Measurements from ENCODE around the gene ANKRD17.

The ANKRD17 gene

DNA sequence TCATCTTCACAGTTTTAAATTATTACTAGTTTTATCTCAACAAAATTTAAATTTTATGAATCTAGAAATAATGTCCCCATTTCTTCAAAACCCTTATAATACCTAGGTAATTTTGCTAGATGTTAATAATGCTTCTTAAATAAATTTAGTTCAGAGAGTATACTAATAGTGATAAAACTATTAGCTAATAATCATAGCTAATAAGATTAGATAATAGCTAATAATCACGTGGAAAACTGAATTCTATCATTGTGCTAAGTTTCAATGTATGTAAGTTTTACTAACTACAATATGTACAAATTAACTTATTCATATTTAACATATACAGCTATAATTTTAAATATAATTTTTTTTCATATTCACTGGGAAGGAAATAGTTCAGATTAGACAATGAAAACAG, 10.2 kb downstream of the ANKRD17 start:
- POLR2A ChIA-PET = no interaction called here
- Histone ChIP-seq H3K4me3 (ENCODE audit: low read depth, low read length) (no peak overlapping the region), H3K27ac (ENCODE audit: extremely low read depth, low read depth, low read length) (no peak overlapping the region), H3K36me3 (ENCODE audit: control insufficient read depth in 2 of 2, insufficient read depth in 1 of 2, low read length in 2 of 2) (peaks cover 3 to 35% of the 10 kb centered on the region in 2 experiments; a peak in 2 of 3 replicates), H3K9me3 (ENCODE audit: control insufficient read depth, insufficient read depth, low read depth, low read length) (no peaks in the 10 kb centered on the region), H3K4me1 (ENCODE audit: control insufficient read depth, insufficient read depth, low read length) (no peaks in the 10 kb centered on the region)
- CTCF ChIA-PET = interaction anchor here (2.1 kb wide), 1 partner anchor 9 kb away, joined by 8 read pairs; no protein-coding TSS in a partner anchor
- 0 out of 2 replicates have a peak, but pooled peaks have one; percentile 78 for TF ChIP-seq ZNF664 (tag by site-specific recombination; IDR thresholded peaks at IDR 0.05)
- TF ChIP-seq, protein P1, sequence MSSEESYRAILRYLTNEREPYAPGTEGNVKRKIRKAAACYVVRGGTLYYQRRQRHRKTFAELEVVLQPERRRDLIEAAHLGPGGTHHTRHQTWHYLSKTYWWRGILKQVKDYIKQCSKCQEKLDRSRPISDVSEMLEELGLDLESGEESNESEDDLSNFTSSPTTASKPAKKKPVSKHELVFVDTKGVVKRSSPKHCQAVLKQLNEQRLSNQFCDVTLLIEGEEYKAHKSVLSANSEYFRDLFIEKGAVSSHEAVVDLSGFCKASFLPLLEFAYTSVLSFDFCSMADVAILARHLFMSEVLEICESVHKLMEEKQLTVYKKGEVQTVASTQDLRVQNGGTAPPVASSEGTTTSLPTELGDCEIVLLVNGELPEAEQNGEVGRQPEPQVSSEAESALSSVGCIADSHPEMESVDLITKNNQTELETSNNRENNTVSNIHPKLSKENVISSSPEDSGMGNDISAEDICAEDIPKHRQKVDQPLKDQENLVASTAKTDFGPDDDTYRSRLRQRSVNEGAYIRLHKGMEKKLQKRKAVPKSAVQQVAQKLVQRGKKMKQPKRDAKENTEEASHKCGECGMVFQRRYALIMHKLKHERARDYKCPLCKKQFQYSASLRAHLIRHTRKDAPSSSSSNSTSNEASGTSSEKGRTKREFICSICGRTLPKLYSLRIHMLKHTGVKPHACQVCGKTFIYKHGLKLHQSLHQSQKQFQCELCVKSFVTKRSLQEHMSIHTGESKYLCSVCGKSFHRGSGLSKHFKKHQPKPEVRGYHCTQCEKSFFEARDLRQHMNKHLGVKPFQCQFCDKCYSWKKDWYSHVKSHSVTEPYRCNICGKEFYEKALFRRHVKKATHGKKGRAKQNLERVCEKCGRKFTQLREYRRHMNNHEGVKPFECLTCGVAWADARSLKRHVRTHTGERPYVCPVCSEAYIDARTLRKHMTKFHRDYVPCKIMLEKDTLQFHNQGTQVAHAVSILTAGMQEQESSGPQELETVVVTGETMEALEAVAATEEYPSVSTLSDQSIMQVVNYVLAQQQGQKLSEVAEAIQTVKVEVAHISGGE (tag by site-specific recombination; conservative IDR thresholded peaks at IDR 0.05; ENCODE audit: low read depth) = no peak

DNA sequence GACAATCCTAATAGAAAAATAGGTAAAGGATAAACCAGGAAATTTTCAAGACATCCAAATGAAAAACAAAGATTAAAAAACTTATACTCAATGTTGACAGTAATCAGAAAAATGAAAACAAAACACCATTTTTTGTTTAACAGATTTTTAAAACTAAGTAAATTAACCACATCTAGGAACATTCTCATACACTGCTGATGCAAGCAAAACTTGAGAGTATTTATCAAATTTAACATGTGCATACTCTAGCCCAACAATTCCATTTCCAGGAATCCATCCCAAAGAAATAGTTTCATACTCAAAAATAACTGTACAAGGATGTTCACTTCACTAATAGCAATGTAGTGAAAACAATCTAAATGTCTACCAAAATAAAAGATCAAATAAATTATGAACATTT, 11.5 kb downstream of the ANKRD17 start:
- ChIA-PET POLR2A (no interaction called here), CTCF (no interaction called here)
- no peak overlapping the region for H3K27ac ChIP-seq (ENCODE audit: extremely low read depth, low read depth, low read length)
- H3K4me3 ChIP-seq (ENCODE audit: low read depth, low read length) = no peak overlapping the region
- no peaks in the 10 kb centered on the region for H3K9me3 ChIP-seq (ENCODE audit: control insufficient read depth, insufficient read depth, low read depth, low read length)
- no peaks in the 10 kb centered on the region for H3K4me1 ChIP-seq (ENCODE audit: control insufficient read depth, insufficient read depth, low read length)
- no peak for TF ChIP-seq ZNF19 (tag by site-specific recombination; IDR thresholded peaks at IDR 0.05; ENCODE audit: low read depth)
- no peak for TF ChIP-seq ZNF624 (tag by site-specific recombination; IDR thresholded peaks at IDR 0.05)
- no peak for TF ChIP-seq ZNF184 (tag by site-specific recombination; IDR thresholded peaks at IDR 0.05)
- TF ChIP-seq, protein P2, sequence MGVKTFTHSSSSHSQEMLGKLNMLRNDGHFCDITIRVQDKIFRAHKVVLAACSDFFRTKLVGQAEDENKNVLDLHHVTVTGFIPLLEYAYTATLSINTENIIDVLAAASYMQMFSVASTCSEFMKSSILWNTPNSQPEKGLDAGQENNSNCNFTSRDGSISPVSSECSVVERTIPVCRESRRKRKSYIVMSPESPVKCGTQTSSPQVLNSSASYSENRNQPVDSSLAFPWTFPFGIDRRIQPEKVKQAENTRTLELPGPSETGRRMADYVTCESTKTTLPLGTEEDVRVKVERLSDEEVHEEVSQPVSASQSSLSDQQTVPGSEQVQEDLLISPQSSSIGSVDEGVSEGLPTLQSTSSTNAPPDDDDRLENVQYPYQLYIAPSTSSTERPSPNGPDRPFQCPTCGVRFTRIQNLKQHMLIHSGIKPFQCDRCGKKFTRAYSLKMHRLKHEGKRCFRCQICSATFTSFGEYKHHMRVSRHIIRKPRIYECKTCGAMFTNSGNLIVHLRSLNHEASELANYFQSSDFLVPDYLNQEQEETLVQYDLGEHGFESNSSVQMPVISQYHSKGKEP (tag by site-specific recombination; IDR thresholded peaks at IDR 0.05) = no peak
- TF ChIP-seq MEIS1 (CRISPR knock-in tag; IDR thresholded peaks at IDR 0.05; ENCODE audit: borderline replicate concordance) = no peak
- TF ChIP-seq ZNF658 (tag by site-specific recombination; IDR thresholded peaks at IDR 0.05) = no peak
- TF ChIP-seq, protein P3, sequence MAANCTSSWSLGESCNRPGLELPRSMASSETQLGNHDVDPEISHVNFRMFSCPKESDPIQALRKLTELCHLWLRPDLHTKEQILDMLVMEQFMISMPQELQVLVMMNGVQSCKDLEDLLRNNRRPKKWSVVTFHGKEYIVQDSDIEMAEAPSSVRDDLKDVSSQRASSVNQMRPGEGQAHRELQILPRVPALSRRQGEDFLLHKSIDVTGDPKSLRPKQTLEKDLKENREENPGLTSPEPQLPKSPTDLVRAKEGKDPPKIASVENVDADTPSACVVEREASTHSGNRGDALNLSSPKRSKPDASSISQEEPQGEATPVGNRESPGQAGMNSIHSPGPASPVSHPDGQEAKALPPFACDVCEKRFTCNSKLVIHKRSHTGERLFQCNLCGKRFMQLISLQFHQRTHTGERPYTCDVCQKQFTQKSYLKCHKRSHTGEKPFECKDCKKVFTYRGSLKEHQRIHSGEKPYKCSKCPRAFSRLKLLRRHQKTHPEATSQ (tag by site-specific recombination; IDR thresholded peaks at IDR 0.05) = no peak
- TF ChIP-seq ZXDB (tag by site-specific recombination; IDR thresholded peaks at IDR 0.05) = no peak
- no peak for TF ChIP-seq ZNF112 (tag by site-specific recombination; IDR thresholded peaks at IDR 0.05)
- no peak for TF ChIP-seq ZFP41 (tag by site-specific recombination; IDR thresholded peaks at IDR 0.05; ENCODE audit: borderline replicate concordance)
- no peak for TF ChIP-seq ZNF544 (tag by site-specific recombination; IDR thresholded peaks at IDR 0.05)
- no peak for TF ChIP-seq BCL11A (tag by site-specific recombination; IDR thresholded peaks at IDR 0.05; ENCODE audit: low read depth)
- TF ChIP-seq ZNF529 (tag by site-specific recombination; IDR thresholded peaks at IDR 0.05; ENCODE audit: insufficient replicate concordance) = no peak
- no peak for TF ChIP-seq ZNF585B (tag by site-specific recombination; IDR thresholded peaks at IDR 0.05)
- TF ChIP-seq ZNF394 (tag by site-specific recombination; IDR thresholded peaks at IDR 0.05; ENCODE audit: borderline replicate concordance) = no peak
- no peak for TF ChIP-seq BCL11B (tag by site-specific recombination; IDR thresholded peaks at IDR 0.05; ENCODE audit: low read depth)
- TF ChIP-seq ZNF2 (tag by site-specific recombination; IDR thresholded peaks at IDR 0.05) = no peak
- no peak for TF ChIP-seq ZNF510 (tag by site-specific recombination; IDR thresholded peaks at IDR 0.05; ENCODE audit: insufficient replicate concordance)
- peaks cover 3 to 22% of the 10 kb centered on the region in 2 experiments; a peak in 2 of 3 replicates for H3K36me3 ChIP-seq (ENCODE audit: control insufficient read depth in 2 of 2, insufficient read depth in 1 of 2, low read length in 2 of 2)
